AG09319 (cell line): ENCODE results near the gene PPARD.
A peak's percentile ranks its signal among the peaks of the same experiment; 100 is the strongest.
"Not testable (repeated sequence)": the region's sequence is repeated elsewhere in the genome, so short reads cannot be mapped to it uniquely, and the experiment has no call there.

Experiments
- DNase-seq: peaks from one replicate; pipeline ENCODE4 v3.0.0-alpha.2; 2010; ENCODE audit warnings: low read depth; ENCODE audit errors: extremely low read depth
- TF ChIP-seq, protein P1 (sequence below): IDR thresholded peaks from 2 replicates; pipeline ENCODE4 v1.5.1; 2011; ENCODE audit warnings: low read depth, mild to moderate bottlenecking, inconsistent platforms, low read length, moderate library complexity

PPARD gene

DNA sequence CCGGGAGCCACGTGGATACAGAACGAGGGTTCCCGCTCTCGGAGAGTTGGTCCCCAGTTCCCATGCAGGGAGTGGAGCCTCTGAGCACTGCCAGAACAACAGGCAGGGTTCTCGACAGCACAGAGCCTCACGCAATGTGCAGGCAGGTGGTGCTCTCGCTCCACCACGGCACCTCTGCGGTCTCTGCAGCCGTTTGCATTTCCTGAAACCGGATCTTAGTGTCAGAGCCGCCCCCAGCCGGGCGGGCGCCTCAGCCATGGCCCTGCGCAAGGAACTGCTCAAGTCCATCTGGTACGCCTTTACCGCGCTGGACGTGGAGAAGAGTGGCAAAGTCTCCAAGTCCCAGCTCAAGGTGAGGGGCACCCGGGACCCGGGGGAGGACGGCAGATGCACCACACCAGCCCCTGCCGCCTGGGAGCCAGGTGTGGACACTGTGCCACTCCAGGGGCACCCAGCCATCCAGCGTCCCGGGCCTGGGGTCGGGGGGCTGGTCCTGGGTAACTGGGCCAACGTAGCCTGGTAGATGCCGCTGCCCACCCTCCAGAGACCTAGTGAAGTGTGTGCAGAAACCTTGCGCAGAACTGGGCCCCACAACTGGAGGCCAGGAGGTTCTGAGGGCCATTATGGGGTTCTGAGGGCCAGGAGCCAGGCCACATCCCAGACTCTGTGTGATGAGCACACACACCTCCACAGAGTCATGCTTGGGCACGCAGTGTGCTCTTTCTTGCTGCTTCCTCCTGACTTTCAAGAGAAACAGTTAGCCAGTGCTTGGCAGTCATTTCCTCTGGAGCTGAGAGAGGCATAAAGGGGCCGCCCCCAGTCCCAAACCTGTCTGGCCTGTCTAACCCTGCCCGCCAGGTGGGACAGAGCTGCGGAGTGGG lies 44.5 kb upstream of the PPARD start, which contains the start of gene DEF6:
DEF6 (plus strand) TSS at position 218 of the 881 bp plus-strand sequence; CDS start at position 257, 39 bp downstream.
- TF ChIP-seq, protein P1, sequence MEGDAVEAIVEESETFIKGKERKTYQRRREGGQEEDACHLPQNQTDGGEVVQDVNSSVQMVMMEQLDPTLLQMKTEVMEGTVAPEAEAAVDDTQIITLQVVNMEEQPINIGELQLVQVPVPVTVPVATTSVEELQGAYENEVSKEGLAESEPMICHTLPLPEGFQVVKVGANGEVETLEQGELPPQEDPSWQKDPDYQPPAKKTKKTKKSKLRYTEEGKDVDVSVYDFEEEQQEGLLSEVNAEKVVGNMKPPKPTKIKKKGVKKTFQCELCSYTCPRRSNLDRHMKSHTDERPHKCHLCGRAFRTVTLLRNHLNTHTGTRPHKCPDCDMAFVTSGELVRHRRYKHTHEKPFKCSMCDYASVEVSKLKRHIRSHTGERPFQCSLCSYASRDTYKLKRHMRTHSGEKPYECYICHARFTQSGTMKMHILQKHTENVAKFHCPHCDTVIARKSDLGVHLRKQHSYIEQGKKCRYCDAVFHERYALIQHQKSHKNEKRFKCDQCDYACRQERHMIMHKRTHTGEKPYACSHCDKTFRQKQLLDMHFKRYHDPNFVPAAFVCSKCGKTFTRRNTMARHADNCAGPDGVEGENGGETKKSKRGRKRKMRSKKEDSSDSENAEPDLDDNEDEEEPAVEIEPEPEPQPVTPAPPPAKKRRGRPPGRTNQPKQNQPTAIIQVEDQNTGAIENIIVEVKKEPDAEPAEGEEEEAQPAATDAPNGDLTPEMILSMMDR: peak; percentile 43
- no peak for DNase-seq

DNA sequence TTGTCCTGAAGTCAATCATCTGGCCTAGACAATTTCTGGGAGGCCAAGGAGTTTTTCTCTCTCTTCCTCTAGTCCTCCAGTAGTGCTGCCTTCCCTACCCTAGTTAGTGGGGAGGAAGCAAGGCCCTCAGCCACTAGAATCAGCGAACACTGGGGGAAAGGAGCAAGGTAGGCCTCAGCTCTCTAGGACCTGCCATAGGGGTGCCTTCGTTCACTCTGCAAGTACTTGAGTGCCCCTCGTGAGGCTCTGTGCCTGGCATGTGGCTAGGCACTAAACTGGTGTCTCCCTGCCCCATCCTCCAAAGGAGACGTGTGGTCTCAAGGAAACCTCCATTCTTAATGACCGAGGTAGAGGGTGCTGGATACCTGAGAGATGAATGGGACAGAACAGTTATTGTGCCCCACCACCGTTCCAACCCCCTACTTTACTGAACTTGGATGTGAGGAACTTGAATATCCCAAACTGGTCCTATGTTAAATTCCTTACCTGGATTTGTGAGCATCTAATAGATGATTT lies 43.7 kb upstream of the PPARD start:
- DNase-seq: no peak
- TF ChIP-seq, protein P1: no peak

DNA sequence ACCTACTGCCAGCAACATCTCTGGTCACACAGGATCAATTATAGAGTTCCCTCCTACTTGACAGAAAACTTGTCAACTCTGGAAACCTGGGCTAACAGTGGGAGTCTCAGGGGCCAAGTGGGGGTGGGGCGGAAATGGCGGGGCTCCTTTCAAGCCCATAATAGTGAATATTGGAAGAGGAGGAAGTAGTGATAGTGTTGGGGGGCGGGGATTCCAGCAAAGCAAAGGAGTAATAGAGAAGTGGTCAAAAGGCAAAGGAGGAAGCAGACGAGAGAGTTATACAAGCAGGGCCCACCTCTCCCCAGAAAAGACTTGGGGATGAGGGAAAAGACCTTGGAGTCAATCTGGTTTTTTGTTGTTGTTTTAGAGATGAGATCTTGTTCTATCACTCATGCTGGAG lies 42.7 kb upstream of the PPARD start:
- DNase-seq: no peak
- TF ChIP-seq, protein P1: no peak

DNA sequence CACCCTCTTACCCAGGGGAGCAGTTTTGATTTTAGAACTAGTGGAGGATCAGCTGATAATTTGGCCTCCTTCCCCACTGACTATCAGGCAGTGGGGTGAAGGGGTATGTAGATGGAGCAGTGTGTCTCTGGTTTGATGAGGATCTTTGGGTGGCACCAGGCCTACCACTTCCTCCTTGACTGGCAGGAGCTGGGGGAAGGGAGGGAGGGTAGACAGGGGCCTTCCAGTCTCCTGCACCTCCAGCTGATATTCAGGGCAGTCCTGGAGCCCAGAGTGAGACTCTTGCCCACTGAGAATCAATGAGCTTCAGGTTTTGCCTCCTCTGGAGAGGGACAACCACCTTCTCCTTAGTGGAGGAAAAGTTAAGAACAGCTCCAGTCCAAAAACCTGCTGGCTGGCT lies 41.5 kb upstream of the PPARD start:
- TF ChIP-seq, protein P1: no peak
- DNase-seq: no peak

DNA sequence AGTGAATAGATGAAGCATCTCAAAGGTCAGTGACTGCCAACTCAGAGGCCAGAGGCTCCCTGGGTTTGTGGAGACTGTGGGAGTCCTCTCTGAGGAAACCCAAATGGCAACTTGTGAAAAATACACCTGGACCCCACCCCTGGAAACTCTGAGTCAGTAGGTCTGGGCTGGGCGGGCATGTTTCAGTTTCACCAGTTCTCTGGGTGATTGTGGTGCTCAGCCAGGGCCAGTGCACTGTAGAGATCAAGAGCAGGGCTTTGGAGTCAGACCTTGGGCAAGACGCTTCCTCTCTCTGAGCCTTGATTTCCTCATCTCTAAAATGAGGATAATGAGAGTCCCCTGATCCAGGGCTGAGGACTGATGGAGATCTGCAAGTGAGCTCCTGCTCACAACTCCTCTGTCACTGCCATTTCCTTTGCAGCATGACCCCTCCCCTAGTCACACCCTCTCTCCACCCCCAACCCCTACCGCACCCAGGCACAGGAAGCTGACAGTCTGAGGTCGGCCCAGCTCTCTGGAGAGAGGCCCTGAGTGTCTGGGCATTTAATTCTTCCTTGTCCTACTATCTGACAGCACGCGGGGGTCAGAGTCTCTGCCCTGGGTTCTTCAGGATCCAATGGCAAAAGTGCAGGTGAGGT lies 39.6 kb upstream of the PPARD start:
- DNase-seq: no peak
- TF ChIP-seq, protein P1: no peak

DNA sequence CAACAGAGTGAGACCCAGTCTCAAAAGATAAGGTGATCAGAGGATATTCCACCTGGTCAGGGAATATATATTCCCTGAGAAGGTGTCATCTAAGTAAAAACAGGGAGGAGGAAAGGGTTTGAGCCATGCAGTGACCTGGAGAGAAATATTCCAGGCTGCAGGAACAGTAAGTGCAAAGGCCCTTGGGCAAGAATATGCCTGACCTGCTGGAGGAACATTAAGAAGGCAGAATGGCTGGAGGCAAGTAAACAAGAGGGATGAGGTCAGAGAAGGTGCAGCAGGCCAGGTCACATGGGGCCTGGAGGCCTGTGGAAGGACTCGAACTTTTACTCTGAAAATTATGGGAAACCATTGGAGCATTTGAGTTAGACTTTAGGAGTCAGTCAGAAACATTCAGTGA lies 38.1 kb upstream of the PPARD start:
- no peak for DNase-seq
- TF ChIP-seq, protein P1: no peak

DNA sequence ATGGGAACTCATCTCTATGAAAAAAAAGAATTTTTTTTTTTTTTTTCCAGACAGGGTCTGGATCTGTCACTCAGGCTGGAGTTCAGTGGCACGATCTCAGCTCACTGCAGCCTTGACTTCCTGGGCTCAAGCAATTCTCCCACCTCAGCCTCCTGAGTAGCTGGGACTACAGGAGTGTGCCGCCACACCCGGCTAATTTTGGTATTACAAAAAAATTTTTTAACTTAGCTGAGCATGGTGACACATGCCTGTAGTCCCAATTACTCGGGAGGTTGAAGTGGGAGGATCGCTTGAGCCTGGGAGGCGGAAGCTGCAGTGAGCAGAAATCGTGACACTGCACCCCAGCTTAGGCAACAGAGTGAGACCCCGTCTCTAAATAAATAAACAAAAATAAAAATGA lies 37.2 kb upstream of the PPARD start:
- no peak for DNase-seq
- TF ChIP-seq, protein P1: no peak

DNA sequence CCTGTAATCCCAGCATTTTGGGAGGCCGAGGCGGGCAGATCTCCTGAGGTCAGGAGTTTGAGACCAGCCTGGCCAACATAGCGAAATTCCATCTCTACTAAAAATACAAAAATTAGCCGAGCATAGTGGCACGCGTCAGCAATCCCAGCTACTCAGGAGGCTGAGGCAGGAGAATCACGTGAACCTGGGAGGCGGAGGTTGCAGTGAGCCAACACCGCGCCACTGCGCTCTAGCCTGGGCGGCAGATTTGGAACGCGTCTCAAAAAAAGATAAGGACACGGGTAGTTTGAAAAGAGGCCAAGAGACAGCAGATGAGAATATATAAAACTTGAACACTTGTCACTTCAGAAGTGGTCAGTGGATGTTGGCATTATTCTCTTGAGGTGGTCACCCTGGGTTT lies 35.2 kb upstream of the PPARD start:
- not testable (repeated sequence) for DNase-seq

DNA sequence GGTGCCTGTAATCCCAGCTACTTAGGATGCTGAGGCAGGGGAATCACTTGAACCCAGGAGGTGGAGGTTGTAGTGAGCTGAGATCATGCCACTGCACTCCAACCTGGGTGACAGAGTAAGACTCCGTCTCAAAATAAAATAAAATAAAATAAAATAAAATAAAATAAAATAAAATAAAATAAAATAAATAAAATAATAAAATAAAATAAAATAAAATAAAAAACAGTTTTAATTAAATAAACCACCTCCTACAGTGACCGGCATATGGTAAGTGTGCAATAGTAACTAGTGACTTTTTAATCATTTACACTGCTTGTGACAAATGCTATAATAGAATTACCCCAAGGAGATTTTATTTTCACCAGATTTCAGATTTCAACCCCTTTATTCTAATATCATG lies 33.8 kb upstream of the PPARD start:
- DNase-seq: not testable (repeated sequence)
